GM18868 (cell line): ENCODE results near the gene PRR22.
"Not testable (repeated sequence)": the region's sequence is repeated elsewhere in the genome, so short reads cannot be mapped to it uniquely, and the experiment has no call there.

Experiments
- ATAC-seq: cut with Tn5 transposase; IDR thresholded peaks from one replicate; pipeline ENCODE4 v1.9.1; 2021; ENCODE audit warnings: mild to moderate bottlenecking, moderate library complexity; ENCODE audit not compliant: unreplicated experiment

PRR22 gene

GRCh38 chr19:5762608-5763217 is 21.8 kb downstream of the PRR22 start:
- no peak for ATAC-seq

DNA sequence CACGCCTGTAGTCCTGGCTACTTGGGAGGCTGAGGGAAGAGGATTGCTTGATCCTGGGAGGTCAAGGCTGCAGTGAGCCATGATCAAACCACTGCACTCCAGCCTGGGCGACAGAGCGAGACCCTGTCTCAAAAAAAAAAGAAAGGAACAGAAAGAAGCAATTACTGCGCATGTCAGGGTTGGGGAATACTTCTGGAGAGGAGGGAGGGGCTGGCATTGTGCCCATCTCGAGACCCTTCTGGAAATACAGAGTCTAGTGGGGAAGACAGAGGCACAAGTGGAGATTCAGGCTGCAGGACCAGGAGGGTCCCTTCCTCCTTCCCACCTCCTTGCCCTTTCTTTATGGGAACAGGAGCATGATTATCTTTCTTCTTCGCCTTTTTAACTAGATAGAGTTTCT is 30.8 kb downstream of the PRR22 start:
- no peak for ATAC-seq

DNA sequence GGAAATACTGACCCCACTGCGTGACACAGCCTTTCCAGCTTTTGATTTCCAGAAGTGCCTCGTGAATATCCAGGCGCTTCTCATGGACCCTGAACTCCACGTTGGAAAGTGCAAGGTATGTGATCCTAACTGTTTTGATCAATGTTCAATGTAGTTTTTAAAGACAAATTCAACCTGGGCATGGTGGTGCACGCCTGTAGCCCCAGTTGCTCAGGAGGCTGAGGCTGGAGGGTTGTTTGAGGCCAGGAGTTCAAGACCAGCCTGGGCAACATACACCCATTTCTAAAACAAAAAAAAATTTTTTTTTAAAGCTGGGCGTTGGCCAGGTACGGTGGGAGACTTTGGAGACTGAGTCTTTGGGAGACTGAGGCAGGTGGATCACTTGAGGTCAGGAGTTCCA is 32.8 kb downstream of the PRR22 start:
- ATAC-seq, result no peak

- no peak for ATAC-seq
Observed at GRCh38 chr19:5749505-5749904, 35.0 kb downstream of the PRR22 start.

- ATAC-seq, result not testable (repeated sequence)
Observed at GRCh38 chr19:5748920-5749319, 35.6 kb downstream of the PRR22 start.

GRCh38 chr19:5744999-5745398 is 39.5 kb downstream of the PRR22 start:
- ATAC-seq, result not testable (repeated sequence)

GRCh38 chr19:5743630-5744029 is 40.9 kb downstream of the PRR22 start:
- ATAC-seq, result no peak

DNA sequence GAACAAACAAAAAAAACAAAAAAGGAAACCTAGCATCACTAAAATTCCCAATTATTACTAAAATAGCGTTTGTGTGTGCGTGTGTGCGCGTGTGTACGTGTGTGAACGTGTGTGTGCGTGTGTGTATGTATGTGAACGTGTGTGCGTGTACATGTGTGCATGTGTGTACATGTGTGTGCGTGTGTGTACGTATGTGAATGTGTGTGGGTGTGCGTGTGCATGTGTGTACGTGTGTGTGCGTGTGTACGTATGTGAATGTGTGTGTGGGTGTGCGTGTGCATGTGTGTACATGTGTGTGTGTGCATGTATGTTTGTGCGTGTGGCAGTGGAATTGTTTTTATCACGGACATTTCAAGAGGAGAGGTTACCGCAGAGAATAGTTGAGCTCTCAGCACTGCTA is 42.5 kb downstream of the PRR22 start:
- no peak for ATAC-seq

DNA sequence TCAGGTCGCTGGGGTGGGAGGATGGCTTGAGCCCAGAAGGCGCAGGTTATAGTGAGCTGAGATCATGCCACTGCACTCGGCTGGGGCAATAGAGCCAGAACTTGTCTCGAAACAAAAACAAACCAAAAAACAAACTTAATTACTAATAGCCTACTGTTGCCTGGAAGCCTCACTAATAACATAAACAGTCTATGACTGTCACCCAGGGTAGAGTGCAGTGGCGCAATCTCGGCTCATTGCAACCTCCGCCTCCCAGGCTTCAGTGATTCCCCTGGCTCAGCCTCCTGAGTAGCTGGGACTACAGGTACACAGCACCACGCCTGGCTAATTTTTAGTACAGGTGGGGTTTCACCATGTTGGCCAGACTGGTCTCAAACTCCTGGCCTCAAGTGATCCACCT is 46.1 kb downstream of the PRR22 start:
- ATAC-seq, result no peak

DNA sequence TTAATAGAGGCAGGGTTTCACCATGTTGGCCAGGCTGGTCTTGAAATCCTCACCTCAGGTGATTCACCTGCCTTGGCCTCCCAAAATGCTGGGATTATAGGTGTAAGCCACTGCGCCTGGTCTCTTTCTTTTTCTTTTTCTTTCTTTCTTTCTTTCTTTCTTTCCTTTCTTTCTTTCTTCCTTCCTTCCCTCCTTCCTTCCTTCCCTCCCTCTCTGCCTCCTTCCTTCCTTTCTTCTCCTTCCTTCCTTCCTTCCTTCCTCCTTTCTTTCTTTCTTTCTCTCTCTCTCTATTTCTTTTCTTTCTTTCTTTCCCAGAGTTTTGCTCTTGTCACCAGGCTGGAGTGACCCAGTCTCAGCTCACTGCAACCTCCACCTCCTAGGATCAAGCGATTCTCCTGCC is 51.4 kb downstream of the PRR22 start:
- ATAC-seq, result not testable (repeated sequence)
